ENCODE data around the gene TMEM80.
A peak's percentile ranks its signal among the peaks of the same experiment; 100 is the strongest.

Gene TMEM80

DNA sequence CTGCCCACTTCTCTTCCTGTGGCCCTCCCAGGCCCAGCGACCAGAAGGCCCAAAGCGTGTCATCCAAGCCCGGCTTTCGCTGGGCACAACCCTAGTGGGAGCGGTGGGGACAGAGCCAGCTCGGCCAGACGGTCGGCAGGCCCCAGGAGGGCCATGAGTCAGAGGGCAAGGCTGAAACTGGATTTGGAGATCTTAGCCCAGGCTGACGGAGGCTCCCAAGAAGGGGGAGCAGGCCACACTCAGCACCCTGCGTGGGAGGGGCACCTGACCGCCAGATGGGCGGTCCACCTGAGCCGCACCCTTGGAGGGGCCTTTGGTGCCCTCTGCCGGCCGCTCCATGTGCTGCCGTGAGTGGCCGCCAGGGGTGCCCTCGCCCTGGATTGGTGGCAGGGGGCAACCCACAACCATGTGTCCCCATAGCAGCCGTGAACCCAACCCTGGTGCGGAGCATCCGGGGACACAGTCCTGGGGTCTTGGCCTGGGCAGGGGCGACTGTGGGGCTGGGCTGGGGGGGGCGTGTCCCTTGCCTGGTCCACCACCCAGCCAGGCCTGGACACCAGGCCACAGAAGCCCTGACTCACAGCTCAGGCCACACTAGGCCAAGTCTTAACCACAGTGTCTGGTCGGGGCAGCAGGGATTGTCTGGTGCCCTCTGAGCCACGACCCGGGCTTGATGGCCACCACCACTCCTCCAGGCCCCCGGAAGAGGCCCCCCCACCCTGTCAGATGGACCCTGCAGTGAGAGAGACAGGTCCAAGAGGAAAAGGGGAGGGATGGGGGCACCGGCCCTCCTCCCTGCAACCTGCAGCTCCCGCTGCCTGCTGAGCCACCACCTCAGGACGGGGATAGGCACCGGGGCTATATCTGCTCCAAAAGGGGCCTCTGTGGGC lies 32.5 kb downstream of the TMEM80 start (continued):
- TF ChIP-seq, protein P1, sequence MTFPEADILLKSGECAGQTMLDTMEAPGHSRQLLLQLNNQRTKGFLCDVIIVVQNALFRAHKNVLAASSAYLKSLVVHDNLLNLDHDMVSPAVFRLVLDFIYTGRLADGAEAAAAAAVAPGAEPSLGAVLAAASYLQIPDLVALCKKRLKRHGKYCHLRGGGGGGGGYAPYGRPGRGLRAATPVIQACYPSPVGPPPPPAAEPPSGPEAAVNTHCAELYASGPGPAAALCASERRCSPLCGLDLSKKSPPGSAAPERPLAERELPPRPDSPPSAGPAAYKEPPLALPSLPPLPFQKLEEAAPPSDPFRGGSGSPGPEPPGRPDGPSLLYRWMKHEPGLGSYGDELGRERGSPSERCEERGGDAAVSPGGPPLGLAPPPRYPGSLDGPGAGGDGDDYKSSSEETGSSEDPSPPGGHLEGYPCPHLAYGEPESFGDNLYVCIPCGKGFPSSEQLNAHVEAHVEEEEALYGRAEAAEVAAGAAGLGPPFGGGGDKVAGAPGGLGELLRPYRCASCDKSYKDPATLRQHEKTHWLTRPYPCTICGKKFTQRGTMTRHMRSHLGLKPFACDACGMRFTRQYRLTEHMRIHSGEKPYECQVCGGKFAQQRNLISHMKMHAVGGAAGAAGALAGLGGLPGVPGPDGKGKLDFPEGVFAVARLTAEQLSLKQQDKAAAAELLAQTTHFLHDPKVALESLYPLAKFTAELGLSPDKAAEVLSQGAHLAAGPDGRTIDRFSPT (tag by site-specific recombination; IDR thresholded peaks at IDR 0.05): peak; percentile 88; the same call in 1 of the 2 replicates
- TF ChIP-seq ZNF16 (tag by site-specific recombination; IDR thresholded peaks at IDR 0.05; ENCODE audit: low read depth): no peak; the same call in 1 of the 2 replicates
- no peak for TF ChIP-seq ZNF624 (tag by site-specific recombination; IDR thresholded peaks at IDR 0.05)
- TF ChIP-seq ZNF223 (tag by site-specific recombination; IDR thresholded peaks at IDR 0.05): peak; percentile 76; the same call in 1 of the 2 replicates
- TF ChIP-seq ZNF777 (tag by site-specific recombination; IDR thresholded peaks at IDR 0.05; ENCODE audit: borderline replicate concordance): no peak
- TF ChIP-seq PATZ1 (tag by site-specific recombination; IDR thresholded peaks at IDR 0.05): peak; percentile 86
- no peak for TF ChIP-seq SCRT2 (tag by site-specific recombination; IDR thresholded peaks at IDR 0.05)
- TF ChIP-seq ZNF202 (tag by site-specific recombination; IDR thresholded peaks at IDR 0.05; ENCODE audit: borderline replicate concordance): no peak
- no peak for TF ChIP-seq ZNF350 (tag by site-specific recombination; IDR thresholded peaks at IDR 0.05)
- no peak for TF ChIP-seq ZBTB21 (tag by site-specific recombination; IDR thresholded peaks at IDR 0.05)
- TF ChIP-seq, protein P2, sequence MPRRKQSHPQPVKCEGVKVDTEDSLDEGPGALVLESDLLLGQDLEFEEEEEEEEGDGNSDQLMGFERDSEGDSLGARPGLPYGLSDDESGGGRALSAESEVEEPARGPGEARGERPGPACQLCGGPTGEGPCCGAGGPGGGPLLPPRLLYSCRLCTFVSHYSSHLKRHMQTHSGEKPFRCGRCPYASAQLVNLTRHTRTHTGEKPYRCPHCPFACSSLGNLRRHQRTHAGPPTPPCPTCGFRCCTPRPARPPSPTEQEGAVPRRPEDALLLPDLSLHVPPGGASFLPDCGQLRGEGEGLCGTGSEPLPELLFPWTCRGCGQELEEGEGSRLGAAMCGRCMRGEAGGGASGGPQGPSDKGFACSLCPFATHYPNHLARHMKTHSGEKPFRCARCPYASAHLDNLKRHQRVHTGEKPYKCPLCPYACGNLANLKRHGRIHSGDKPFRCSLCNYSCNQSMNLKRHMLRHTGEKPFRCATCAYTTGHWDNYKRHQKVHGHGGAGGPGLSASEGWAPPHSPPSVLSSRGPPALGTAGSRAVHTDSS (tag by site-specific recombination; IDR thresholded peaks at IDR 0.05): no peak
- TF ChIP-seq, protein P3, sequence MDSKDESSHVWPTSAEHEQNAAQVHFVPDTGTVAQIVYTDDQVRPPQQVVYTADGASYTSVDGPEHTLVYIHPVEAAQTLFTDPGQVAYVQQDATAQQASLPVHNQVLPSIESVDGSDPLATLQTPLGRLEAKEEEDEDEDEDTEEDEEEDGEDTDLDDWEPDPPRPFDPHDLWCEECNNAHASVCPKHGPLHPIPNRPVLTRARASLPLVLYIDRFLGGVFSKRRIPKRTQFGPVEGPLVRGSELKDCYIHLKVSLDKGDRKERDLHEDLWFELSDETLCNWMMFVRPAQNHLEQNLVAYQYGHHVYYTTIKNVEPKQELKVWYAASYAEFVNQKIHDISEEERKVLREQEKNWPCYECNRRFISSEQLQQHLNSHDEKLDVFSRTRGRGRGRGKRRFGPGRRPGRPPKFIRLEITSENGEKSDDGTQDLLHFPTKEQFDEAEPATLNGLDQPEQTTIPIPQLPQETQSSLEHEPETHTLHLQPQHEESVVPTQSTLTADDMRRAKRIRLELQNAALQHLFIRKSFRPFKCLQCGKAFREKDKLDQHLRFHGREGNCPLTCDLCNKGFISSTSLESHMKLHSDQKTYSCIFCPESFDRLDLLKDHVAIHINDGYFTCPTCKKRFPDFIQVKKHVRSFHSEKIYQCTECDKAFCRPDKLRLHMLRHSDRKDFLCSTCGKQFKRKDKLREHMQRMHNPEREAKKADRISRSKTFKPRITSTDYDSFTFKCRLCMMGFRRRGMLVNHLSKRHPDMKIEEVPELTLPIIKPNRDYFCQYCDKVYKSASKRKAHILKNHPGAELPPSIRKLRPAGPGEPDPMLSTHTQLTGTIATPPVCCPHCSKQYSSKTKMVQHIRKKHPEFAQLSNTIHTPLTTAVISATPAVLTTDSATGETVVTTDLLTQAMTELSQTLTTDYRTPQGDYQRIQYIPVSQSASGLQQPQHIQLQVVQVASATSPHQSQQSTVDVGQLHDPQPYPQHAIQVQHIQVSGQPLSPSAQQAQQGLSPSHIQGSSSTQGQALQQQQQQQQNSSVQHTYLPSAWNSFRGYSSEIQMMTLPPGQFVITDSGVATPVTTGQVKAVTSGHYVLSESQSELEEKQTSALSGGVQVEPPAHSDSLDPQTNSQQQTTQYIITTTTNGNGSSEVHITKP (tag by site-specific recombination; IDR thresholded peaks at IDR 0.05): 0 out of 2 replicates have a peak, but pooled peaks have one; percentile 17
- no peak for TF ChIP-seq ZBTB6 (tag by site-specific recombination; IDR thresholded peaks at IDR 0.05)
- no peak for TF ChIP-seq ZNF473 (tag by site-specific recombination; IDR thresholded peaks at IDR 0.05)
- TF ChIP-seq ZNF692 (tag by site-specific recombination; IDR thresholded peaks at IDR 0.05): no peak
- TF ChIP-seq ZNF112 (tag by site-specific recombination; IDR thresholded peaks at IDR 0.05): no peak
- TF ChIP-seq, protein P4, sequence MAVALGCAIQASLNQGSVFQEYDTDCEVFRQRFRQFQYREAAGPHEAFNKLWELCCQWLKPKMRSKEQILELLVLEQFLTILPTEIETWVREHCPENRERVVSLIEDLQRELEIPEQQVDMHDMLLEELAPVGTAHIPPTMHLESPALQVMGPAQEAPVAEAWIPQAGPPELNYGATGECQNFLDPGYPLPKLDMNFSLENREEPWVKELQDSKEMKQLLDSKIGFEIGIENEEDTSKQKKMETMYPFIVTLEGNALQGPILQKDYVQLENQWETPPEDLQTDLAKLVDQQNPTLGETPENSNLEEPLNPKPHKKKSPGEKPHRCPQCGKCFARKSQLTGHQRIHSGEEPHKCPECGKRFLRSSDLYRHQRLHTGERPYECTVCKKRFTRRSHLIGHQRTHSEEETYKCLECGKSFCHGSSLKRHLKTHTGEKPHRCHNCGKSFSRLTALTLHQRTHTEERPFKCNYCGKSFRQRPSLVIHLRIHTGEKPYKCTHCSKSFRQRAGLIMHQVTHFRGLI (tag by site-specific recombination; IDR thresholded peaks at IDR 0.05): no peak
- TF ChIP-seq MYNN (tag by site-specific recombination; IDR thresholded peaks at IDR 0.05; ENCODE audit: borderline replicate concordance): no peak
- no peak for TF ChIP-seq ZNF768 (tag by site-specific recombination; IDR thresholded peaks at IDR 0.05)
- no peak for TF ChIP-seq ZFP3 (tag by site-specific recombination; IDR thresholded peaks at IDR 0.05; ENCODE audit: low read depth)
- TF ChIP-seq ZBTB7A (tag by site-specific recombination; IDR thresholded peaks at IDR 0.05; ENCODE audit: low read depth): peak; percentile 59; the same call in 1 of the 2 replicates
- no peak for TF ChIP-seq ZNF214 (tag by site-specific recombination; IDR thresholded peaks at IDR 0.05; ENCODE audit: borderline replicate concordance)
- no peak for TF ChIP-seq KLF17 (tag by site-specific recombination; IDR thresholded peaks at IDR 0.05)
